Choroid plexus epithelial cell (primary cell): ENCODE results near the gene MYH9.

ENCODE experiments used
- DNase-seq: peaks from one replicate; pipeline ENCODE4 v3.0.0-alpha.2; 2010; ENCODE audit warnings: low read depth
- H3K4me3 ChIP-seq: 2 replicates; pipeline ENCODE4 v1.5.1; 2011; ENCODE audit warnings: low read depth, mild to moderate bottlenecking, control low read depth, low read length, moderate library complexity
- CTCF ChIP-seq: conservative IDR thresholded peaks from 2 replicates; pipeline ENCODE4 v1.5.1; 2011; ENCODE audit warnings: low read depth, mild to moderate bottlenecking, control low read depth, inconsistent platforms, low read length, moderate library complexity

Gene MYH9

GRCh38 chr22:36325154-36326031 lies 62.4 kb downstream of the MYH9 start:
- H3K4me3 ChIP-seq: no peak overlapping the region
- no peak for TF ChIP-seq CTCF
- DNase-seq: peak; percentile 95

DNA sequence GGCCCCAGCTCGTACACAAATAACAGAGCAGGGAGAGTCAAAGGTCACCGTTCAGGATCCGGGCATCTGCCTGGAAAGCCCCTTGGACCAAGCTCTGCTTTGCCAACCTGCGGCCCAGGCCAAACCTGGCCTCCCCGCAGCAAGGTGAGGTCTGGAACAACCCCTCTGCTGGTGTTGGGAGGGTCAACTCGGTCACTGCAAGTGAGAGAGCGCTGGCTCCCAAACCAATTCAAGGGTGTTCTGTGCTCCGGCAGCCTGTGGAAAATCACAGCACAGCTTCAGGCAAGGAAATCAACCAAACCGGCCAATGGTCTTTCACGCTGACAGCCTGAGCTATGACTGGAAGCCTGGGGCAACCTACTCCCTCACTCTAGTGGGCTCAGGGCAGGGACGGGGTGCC lies 63.4 kb downstream of the MYH9 start:
- TF ChIP-seq CTCF: no peak
- H3K4me3 ChIP-seq: no peak overlapping the region
- DNase-seq: no peak

DNA sequence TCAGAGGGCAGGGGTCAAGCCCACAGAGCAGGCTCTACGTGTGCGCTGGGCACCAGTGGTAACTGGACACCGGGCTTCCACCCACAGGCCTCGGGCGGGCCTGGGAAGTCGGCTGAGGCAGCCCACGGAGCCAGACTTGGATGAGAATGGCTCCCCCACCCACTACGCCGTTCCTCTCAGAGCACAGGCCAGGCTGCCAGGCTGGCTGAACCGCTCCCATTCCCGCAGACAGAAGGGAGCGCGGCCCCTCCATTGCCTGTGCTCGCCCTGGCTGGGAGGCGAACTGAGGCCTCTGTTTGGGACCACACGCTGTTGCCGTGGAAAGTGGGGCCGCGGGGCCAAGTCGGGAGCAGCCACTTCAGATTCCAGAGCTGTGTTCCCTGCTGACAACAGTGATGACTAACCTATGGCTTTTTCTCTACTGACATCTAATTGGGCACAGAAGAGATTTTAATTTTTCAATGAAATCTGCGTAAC lies 63.9 kb downstream of the MYH9 start:
- DNase-seq: peak; percentile 79
- TF ChIP-seq CTCF: no peak
- no peak overlapping the region for H3K4me3 ChIP-seq

GRCh38 chr22:36323182-36323854 lies 64.4 kb downstream of the MYH9 start:
- DNase-seq: peak; percentile 82
- no peak for TF ChIP-seq CTCF
- no peak overlapping the region for H3K4me3 ChIP-seq

DNA sequence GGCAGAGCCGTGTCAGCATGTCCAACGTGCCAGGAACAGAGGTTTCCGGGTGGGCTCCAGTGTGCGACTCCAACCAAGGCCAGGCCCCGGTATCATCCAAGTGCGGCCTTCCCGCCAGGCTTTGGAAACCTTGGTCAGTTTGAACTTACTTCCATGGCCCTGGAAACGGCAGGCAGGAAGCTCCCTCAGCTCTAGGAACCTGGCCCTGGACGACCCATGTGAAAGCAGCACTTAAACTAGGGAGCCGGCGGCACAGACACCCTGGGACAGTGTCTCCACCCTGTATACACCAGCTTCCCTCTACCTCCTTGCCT lies 65.2 kb downstream of the MYH9 start:
- DNase-seq: no peak
- no peak overlapping the region for H3K4me3 ChIP-seq
- no peak for TF ChIP-seq CTCF

- H3K4me3 ChIP-seq: no peak overlapping the region
- no peak for DNase-seq
- TF ChIP-seq CTCF: no peak
Measured at GRCh38 chr22:36321797-36322601, 65.8 kb downstream of the MYH9 start.
